Hepatocyte (in vitro differentiated cells): ENCODE measurements around the gene EARS2. TPM values are rescaled to one million over a fixed set of nuclear protein-coding genes. Genes with fewer than 3 reads are reported as not detected.

Source experiments
- DNase-seq: peaks from one replicate; pipeline ENCODE4 v3.0.0-alpha.2; 2016; ENCODE audit warnings: low spot score
- H2AFZ ChIP-seq: fragments of 200-600 bp; sonication (generic); 2 replicates; pipeline ENCODE4 v1.6.0; 2016; ENCODE audit warnings: antibody characterized with exemption, mild to moderate bottlenecking
- H3K27ac ChIP-seq: fragments of 200-600 bp; sonication (generic); 2 replicates; pipeline ENCODE4 v1.5.1; 2016; ENCODE audit warnings: mild to moderate bottlenecking
- H3K27me3 ChIP-seq: fragments of 200-600 bp; sonication (generic); 2 replicates; pipeline ENCODE4 v1.6.1; 2016
- H3K36me3 ChIP-seq: fragments of 200-600 bp; sonication (generic); replicated peaks from 2 replicates; pipeline ENCODE4 v1.5.1; 2016; ENCODE audit warnings: low read depth; ENCODE audit not compliant: insufficient read depth
- H3K4me1 ChIP-seq: fragments of 200-600 bp; sonication (generic); 2 replicates; pipeline ENCODE4 v1.5.1; 2016; ENCODE audit warnings: mild to moderate bottlenecking, moderate library complexity; ENCODE audit not compliant: insufficient read depth
- H3K4me2 ChIP-seq: fragments of 200-600 bp; sonication (generic); 2 replicates; pipeline ENCODE4 v1.6.0; 2016
- H3K4me3 ChIP-seq: fragments of 200-600 bp; sonication (generic); 2 replicates; pipeline ENCODE4 v1.5.1; 2016; ENCODE audit warnings: mild to moderate bottlenecking
- H3K79me2 ChIP-seq: fragments of 200-600 bp; sonication (generic); 2 replicates; pipeline ENCODE4 v1.6.0; 2017; ENCODE audit warnings: mild to moderate bottlenecking
- H3K9me2 ChIP-seq: fragments of 200-600 bp; sonication (generic); replicated peaks from 2 replicates; pipeline ENCODE4 v1.6.0; 2017; ENCODE audit warnings: mild to moderate bottlenecking; ENCODE audit not compliant: insufficient read depth
- H3K9me3 ChIP-seq: fragments of 200-600 bp; sonication (generic); 2 replicates; pipeline ENCODE4 v1.5.1; 2016; ENCODE audit warnings: low read depth, mild to moderate bottlenecking
- H4K20me1 ChIP-seq: fragments of 200-600 bp; sonication (generic); 2 replicates; pipeline ENCODE4 v1.6.0; 2016; ENCODE audit warnings: mild to moderate bottlenecking; ENCODE audit not compliant: insufficient read depth, poor library complexity, severe bottlenecking
- CTCF ChIP-seq: fragments of 200-600 bp; sonication (generic); IDR thresholded peaks from 2 replicates; pipeline ENCODE4 v1.5.1; 2016; ENCODE audit warnings: antibody characterized with exemption, mild to moderate bottlenecking; ENCODE audit not compliant: poor library complexity
- EZH2 ChIP-seq: fragments of 200-600 bp; sonication (generic); IDR thresholded peaks from 2 replicates; pipeline ENCODE4 v1.6.1; 2016; ENCODE audit warnings: antibody characterized with exemption, mild to moderate bottlenecking, borderline replicate concordance
- EZH2phosphoT487 ChIP-seq: fragments of 200-600 bp; sonication (generic); IDR thresholded peaks from one replicate; pipeline ENCODE4 v1.6.1; 2018; ENCODE audit warnings: antibody characterized with exemption, mild to moderate bottlenecking, low read depth, moderate library complexity; ENCODE audit not compliant: unreplicated experiment, severe bottlenecking
- WGBS: methylation state at CpG from one replicate; pipeline ENCODE4 v1.1.6; 2016; ENCODE audit warnings: low lambda C conversion rate; ENCODE audit errors: missing lambda C conversion rate; 5-methylcytosine and 5-hydroxymethylcytosine counted together
- polyA plus RNA-seq: library from polyadenylated mRNA; unstranded; fragments of >200 nt; fragmentation: Nextera tagmentation; extraction: Ambion mirVana; gene quantifications from 2 replicates; pipeline ENCODE4 v1.2.1, GENCODE V29; 2016
- total RNA-seq: library from RNA; depleted of rRNA; stranded (reverse); fragments of >200 nt; gene quantifications from 2 replicates; pipeline ENCODE4 v1.2.3, GENCODE V29; 2014

The EARS2 gene
- total and polyA plus RNA-seq, 2 experiments from 2014 or later: 25.2 to 26.5 TPM

GRCh38 chr16:23534868-23535860, 22.0 kb downstream of the EARS2 start:
- H3K79me2 ChIP-seq: no peaks in the 10 kb centered on the region
- no peaks in the 10 kb centered on the region for H3K9me2 ChIP-seq
- H3K36me3 ChIP-seq: no peaks in the 10 kb centered on the region
- no peak overlapping the region for H3K27ac ChIP-seq
- no peak overlapping the region for H3K4me2 ChIP-seq
- no peaks in the 10 kb centered on the region for H3K27me3 ChIP-seq
- no peak overlapping the region for H3K4me3 ChIP-seq
- TF ChIP-seq EZH2phosphoT487 (no peak), CTCF (no peak), EZH2 (no peak)
- WGBS: 98% methylated on average over 19 of the region's 19 CpGs
- H3K9me3 ChIP-seq: no peaks in the 10 kb centered on the region
- no peaks in the 10 kb centered on the region for H4K20me1 ChIP-seq
- peaks cover 3% of the 10 kb centered on the region for H3K4me1 ChIP-seq
- DNase-seq: no peak
- no peak overlapping the region for H2AFZ ChIP-seq

- H4K20me1 ChIP-seq: no peaks in the 10 kb centered on the region
- no peak overlapping the region for H3K4me2 ChIP-seq
- WGBS: 92% methylated on average over 1 of the region's 1 CpG
- no peaks in the 10 kb centered on the region for H3K9me2 ChIP-seq
- no peaks in the 10 kb centered on the region for H3K27me3 ChIP-seq
- H3K9me3 ChIP-seq: no peaks in the 10 kb centered on the region
- TF ChIP-seq EZH2phosphoT487 (no peak), EZH2 (no peak), CTCF (no peak)
- H3K36me3 ChIP-seq: no peaks in the 10 kb centered on the region
- H2AFZ ChIP-seq: no peak overlapping the region
- H3K27ac ChIP-seq: no peak overlapping the region
- no peak for DNase-seq
- H3K4me3 ChIP-seq: no peak overlapping the region
- no peaks in the 10 kb centered on the region for H3K4me1 ChIP-seq
- no peaks in the 10 kb centered on the region for H3K79me2 ChIP-seq
Measured at GRCh38 chr16:23532448-23532847, 24.7 kb downstream of the EARS2 start.

GRCh38 chr16:23530062-23530461, 27.1 kb downstream of the EARS2 start:
- no peak overlapping the region for H3K4me3 ChIP-seq
- no peaks in the 10 kb centered on the region for H4K20me1 ChIP-seq
- no peak overlapping the region for H3K4me2 ChIP-seq
- no peaks in the 10 kb centered on the region for H3K9me2 ChIP-seq
- no peak overlapping the region for H3K27ac ChIP-seq
- no peak overlapping the region for H2AFZ ChIP-seq
- WGBS: 97% methylated on average over 5 of the region's 5 CpGs
- no peaks in the 10 kb centered on the region for H3K9me3 ChIP-seq
- H3K36me3 ChIP-seq: no peaks in the 10 kb centered on the region
- TF ChIP-seq CTCF (no peak), EZH2 (no peak)
- no peak for DNase-seq
- no peaks in the 10 kb centered on the region for H3K4me1 ChIP-seq
- H3K79me2 ChIP-seq: no peaks in the 10 kb centered on the region
- no peaks in the 10 kb centered on the region for H3K27me3 ChIP-seq
